LHCN-M2 (cell line): ENCODE data around the gene PRPF38B. TPM values are rescaled to one million over a fixed set of nuclear protein-coding genes. Genes with fewer than 3 reads are reported as not detected.
A peak's percentile ranks its signal among the peaks of the same experiment; 100 is the strongest.

Experiments
- DNase-seq: peaks from one replicate; pipeline ENCODE4 v3.0.0-alpha.2; 2012; ENCODE audit warnings: low read depth
- total RNA-seq: library from RNA; depleted of rRNA; stranded (reverse); fragments of >200 nt; gene quantifications from 2 replicates; pipeline ENCODE4 v1.2.3, GENCODE V29; 2014

Gene PRPF38B
- total RNA-seq, 1 experiment from 2014 or later, result 15.9 TPM

- no peak for DNase-seq
Observed at GRCh38 chr1:108716437-108717230, 24.5 kb downstream of the PRPF38B start.

GRCh38 chr1:108717774-108718316 lies 25.7 kb downstream of the PRPF38B start:
- DNase-seq, result no peak

GRCh38 chr1:108718927-108719655 lies 27.0 kb downstream of the PRPF38B start:
- DNase-seq, result no peak

- peak; percentile 91 for DNase-seq
Observed at GRCh38 chr1:108719656-108720435, 27.7 kb downstream of the PRPF38B start.

GRCh38 chr1:108722292-108722691 lies 30.2 kb downstream of the PRPF38B start:
- no peak for DNase-seq

- no peak for DNase-seq
Observed at GRCh38 chr1:108725906-108726305, 33.8 kb downstream of the PRPF38B start.

- no peak for DNase-seq
Observed at GRCh38 chr1:108728327-108728923, 36.3 kb downstream of the PRPF38B start.

- DNase-seq, result no peak
Observed at GRCh38 chr1:108729481-108729880, 37.4 kb downstream of the PRPF38B start.

- peak; percentile 35 for DNase-seq
Observed at GRCh38 chr1:108732398-108732797, 40.3 kb downstream of the PRPF38B start.

- no peak for DNase-seq
Observed at GRCh38 chr1:108734171-108734865, 42.2 kb downstream of the PRPF38B start.

- no peak for DNase-seq
Observed at GRCh38 chr1:108742253-108742652, 50.1 kb downstream of the PRPF38B start.

GRCh38 chr1:108745980-108746381 lies 53.9 kb downstream of the PRPF38B start:
- no peak for DNase-seq

GRCh38 chr1:108746382-108747170 lies 54.5 kb downstream of the PRPF38B start, which contains the start of gene STXBP3:
Gene STXBP3, plus strand, starts transcription at chr1:108746674. Its CDS starts 64 bp downstream, at chr1:108746738.
- peak; percentile 96 for DNase-seq

- DNase-seq, result peak; percentile 83
Observed at GRCh38 chr1:108747171-108747850, 55.2 kb downstream of the PRPF38B start.

GRCh38 chr1:108747898-108748297 lies 55.8 kb downstream of the PRPF38B start:
- no peak for DNase-seq

- no peak for DNase-seq
Observed at GRCh38 chr1:108749081-108749480, 57.0 kb downstream of the PRPF38B start.

- DNase-seq, result no peak
Observed at GRCh38 chr1:108750476-108751181, 58.5 kb downstream of the PRPF38B start.
